Tongue (tissue), 2 donors: ENCODE data around the gene SYNGR3. TPM values are rescaled to one million over a fixed set of nuclear protein-coding genes. Genes with fewer than 3 reads are reported as not detected.
"Not testable (repeated sequence)": the region's sequence is repeated elsewhere in the genome, so short reads cannot be mapped to it uniquely, and the experiment has no call there.

Experiments
- DNase-seq: peaks from one replicate; pipeline ENCODE4 v3.0.0-alpha.2; 2015
- total RNA-seq: library from RNA; depleted of rRNA; stranded (reverse); fragments of >200 nt; gene quantifications from one replicate; pipeline ENCODE4 v1.2.3, GENCODE V29; 2014

Gene SYNGR3
- total RNA-seq, 1 donor from 2014 or later = 4.7 TPM

GRCh38 chr16:2028620-2029220, 39.0 kb downstream of the SYNGR3 start:
- DNase-seq = no peak

GRCh38 chr16:2029350-2029749, 39.6 kb downstream of the SYNGR3 start:
- DNase-seq = no peak

GRCh38 chr16:2030036-2030435, 40.3 kb downstream of the SYNGR3 start:
- DNase-seq = no peak

GRCh38 chr16:2031081-2031577, 41.4 kb downstream of the SYNGR3 start:
- DNase-seq = no peak

GRCh38 chr16:2032285-2033056, 42.7 kb downstream of the SYNGR3 start:
- peak; percentile 47 for DNase-seq

GRCh38 chr16:2033057-2033908, 43.5 kb downstream of the SYNGR3 start:
- peak; percentile 75 for DNase-seq

GRCh38 chr16:2033909-2034695, 44.3 kb downstream of the SYNGR3 start:
- not testable (repeated sequence) for DNase-seq

GRCh38 chr16:2034696-2035430, 45.1 kb downstream of the SYNGR3 start:
- no peak for DNase-seq

GRCh38 chr16:2035431-2036199, 45.8 kb downstream of the SYNGR3 start:
- peak; percentile 81 for DNase-seq

GRCh38 chr16:2036200-2036966, 46.6 kb downstream of the SYNGR3 start:
- no peak for DNase-seq

GRCh38 chr16:2037115-2037514, 47.3 kb downstream of the SYNGR3 start:
- no peak for DNase-seq

- no peak for DNase-seq
Observed at GRCh38 chr16:2037647-2038381, 48.0 kb downstream of the SYNGR3 start.

GRCh38 chr16:2038382-2039231, 48.8 kb downstream of the SYNGR3 start:
- DNase-seq = peak; percentile 81

- peak; percentile 96 for DNase-seq
Observed at GRCh38 chr16:2039274-2040031, 49.7 kb downstream of the SYNGR3 start.

- DNase-seq = no peak
Observed at GRCh38 chr16:2040041-2040786, 50.4 kb downstream of the SYNGR3 start.

GRCh38 chr16:2040787-2041522, 51.2 kb downstream of the SYNGR3 start:
- peak; percentile 80 for DNase-seq
